GM12878 (cell line): ENCODE measurements around the gene SLC4A9. TPM values are rescaled to one million over a fixed set of nuclear protein-coding genes. Genes with fewer than 3 reads are reported as not detected.

Source experiments
- CHD2 ChIP-seq: IDR thresholded peaks from 2 replicates; pipeline ENCODE4 v1.6.1; 2011; ENCODE audit warnings: low read depth, low read length, improper control_type of control experiment, borderline replicate concordance
- RCOR1 ChIP-seq: conservative IDR thresholded peaks from 2 replicates; pipeline ENCODE4 v1.6.1; 2012; ENCODE audit warnings: low read depth, low read length, improper control_type of control experiment
- polyA plus RNA-seq, 11 experiments: library from polyadenylated mRNA; depleted of rRNA in 4 of 11; unstranded in 6 of 11; stranded (reverse) in 5 of 11; fragments of >200 nt; fragmentation: Nextera tagmentation in 4 of 11; fragmentation: Illumina TruSeq in 1 of 11; extraction: Ambion mirVana in 4 of 11; extraction: Trizol in 1 of 11; gene quantifications; 1 replicate in 1 of 11; 2 replicates in 10 of 11; pipeline versions ENCODE4 v1.2.1 to v1.2.3, GENCODE V29; 2011 to 2016; ENCODE audit warnings: inconsistent platforms in 2 of 11, missing spikeins in 2 of 11, low read depth in 1 of 11
- total RNA-seq, 4 experiments: library from RNA; depleted of rRNA in 3 of 4; stranded (reverse); fragments of >200 nt in 3 of 4; fragmentation: Illumina TruSeq in 1 of 4; extraction: Trizol in 1 of 4; gene quantifications; 2 replicates each; pipeline versions ENCODE4 v1.2.1 to v1.2.3, GENCODE V29; 2013 to 2021
- TF ChIP-seq, protein P1 (sequence below): fragments of 450-650 bp; IDR thresholded peaks from 2 replicates; pipeline ENCODE4 v1.6.1; 2017; ENCODE audit warnings: antibody characterized with exemption, mild to moderate bottlenecking, moderate library complexity
- TF ChIP-seq, protein P2 (sequence below): fragments of 450-650 bp; IDR thresholded peaks from 2 replicates; pipeline ENCODE4 v1.6.1; 2017; ENCODE audit warnings: mild to moderate bottlenecking, low read depth, inconsistent platforms; ENCODE audit not compliant: poor library complexity, severe bottlenecking
- TF ChIP-seq, protein P3 (sequence below): IDR thresholded peaks from 2 replicates; pipeline ENCODE4 v1.6.1; 2012; ENCODE audit warnings: low read length, inconsistent platforms

Gene SLC4A9
- total and polyA plus RNA-seq, 10 of the 15 experiments (the other 5 are each of a cell fraction or from before 2014, with no cell fraction given), result 0.03 to 0.05 (median 0.05) TPM; not detected in 7

DNA sequence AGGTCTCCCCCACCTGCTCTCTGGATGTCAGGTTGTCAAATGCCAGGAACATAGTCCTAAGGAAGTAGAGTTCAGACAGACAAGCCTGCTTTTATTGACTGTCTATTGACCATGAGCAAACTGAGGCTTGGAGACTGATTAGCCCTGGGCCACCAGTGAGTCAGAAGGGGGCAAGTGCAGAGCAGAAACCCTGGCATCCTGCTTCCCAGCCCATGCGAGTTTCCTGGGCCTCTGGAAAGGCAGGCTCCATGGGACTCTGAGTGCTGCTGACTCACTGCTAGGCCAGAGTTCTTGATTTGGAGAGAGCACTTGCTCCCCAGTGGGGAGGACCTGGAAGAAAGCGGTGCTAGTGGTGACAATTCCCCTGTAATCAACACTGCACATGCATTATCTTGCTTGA, 10.8 kb upstream of the SLC4A9 start (continued):
- TF ChIP-seq, protein P1, sequence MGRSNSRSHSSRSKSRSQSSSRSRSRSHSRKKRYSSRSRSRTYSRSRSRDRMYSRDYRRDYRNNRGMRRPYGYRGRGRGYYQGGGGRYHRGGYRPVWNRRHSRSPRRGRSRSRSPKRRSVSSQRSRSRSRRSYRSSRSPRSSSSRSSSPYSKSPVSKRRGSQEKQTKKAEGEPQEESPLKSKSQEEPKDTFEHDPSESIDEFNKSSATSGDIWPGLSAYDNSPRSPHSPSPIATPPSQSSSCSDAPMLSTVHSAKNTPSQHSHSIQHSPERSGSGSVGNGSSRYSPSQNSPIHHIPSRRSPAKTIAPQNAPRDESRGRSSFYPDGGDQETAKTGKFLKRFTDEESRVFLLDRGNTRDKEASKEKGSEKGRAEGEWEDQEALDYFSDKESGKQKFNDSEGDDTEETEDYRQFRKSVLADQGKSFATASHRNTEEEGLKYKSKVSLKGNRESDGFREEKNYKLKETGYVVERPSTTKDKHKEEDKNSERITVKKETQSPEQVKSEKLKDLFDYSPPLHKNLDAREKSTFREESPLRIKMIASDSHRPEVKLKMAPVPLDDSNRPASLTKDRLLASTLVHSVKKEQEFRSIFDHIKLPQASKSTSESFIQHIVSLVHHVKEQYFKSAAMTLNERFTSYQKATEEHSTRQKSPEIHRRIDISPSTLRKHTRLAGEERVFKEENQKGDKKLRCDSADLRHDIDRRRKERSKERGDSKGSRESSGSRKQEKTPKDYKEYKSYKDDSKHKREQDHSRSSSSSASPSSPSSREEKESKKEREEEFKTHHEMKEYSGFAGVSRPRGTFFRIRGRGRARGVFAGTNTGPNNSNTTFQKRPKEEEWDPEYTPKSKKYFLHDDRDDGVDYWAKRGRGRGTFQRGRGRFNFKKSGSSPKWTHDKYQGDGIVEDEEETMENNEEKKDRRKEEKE, result no peak
- no peak for TF ChIP-seq CHD2
- TF ChIP-seq, protein P2, sequence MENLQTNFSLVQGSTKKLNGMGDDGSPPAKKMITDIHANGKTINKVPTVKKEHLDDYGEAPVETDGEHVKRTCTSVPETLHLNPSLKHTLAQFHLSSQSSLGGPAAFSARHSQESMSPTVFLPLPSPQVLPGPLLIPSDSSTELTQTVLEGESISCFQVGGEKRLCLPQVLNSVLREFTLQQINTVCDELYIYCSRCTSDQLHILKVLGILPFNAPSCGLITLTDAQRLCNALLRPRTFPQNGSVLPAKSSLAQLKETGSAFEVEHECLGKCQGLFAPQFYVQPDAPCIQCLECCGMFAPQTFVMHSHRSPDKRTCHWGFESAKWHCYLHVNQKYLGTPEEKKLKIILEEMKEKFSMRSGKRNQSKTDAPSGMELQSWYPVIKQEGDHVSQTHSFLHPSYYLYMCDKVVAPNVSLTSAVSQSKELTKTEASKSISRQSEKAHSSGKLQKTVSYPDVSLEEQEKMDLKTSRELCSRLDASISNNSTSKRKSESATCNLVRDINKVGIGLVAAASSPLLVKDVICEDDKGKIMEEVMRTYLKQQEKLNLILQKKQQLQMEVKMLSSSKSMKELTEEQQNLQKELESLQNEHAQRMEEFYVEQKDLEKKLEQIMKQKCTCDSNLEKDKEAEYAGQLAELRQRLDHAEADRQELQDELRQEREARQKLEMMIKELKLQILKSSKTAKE, result no peak
- TF ChIP-seq RCOR1, result no peak
- TF ChIP-seq, protein P3, sequence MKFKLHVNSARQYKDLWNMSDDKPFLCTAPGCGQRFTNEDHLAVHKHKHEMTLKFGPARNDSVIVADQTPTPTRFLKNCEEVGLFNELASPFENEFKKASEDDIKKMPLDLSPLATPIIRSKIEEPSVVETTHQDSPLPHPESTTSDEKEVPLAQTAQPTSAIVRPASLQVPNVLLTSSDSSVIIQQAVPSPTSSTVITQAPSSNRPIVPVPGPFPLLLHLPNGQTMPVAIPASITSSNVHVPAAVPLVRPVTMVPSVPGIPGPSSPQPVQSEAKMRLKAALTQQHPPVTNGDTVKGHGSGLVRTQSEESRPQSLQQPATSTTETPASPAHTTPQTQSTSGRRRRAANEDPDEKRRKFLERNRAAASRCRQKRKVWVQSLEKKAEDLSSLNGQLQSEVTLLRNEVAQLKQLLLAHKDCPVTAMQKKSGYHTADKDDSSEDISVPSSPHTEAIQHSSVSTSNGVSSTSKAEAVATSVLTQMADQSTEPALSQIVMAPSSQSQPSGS, result no peak
- TF ChIP-seq, all 136 proteins: peak for 0
